ENCODE measurements around the gene TADA3.

GRCh38 chr3:9784965-9785364 lies 7.3 kb downstream of the TADA3 start:
- TF ChIP-seq CTCF (conservative IDR thresholded peaks at IDR 0.05; ENCODE audit: low read depth, low read length) (no peak), EZH2 (IDR thresholded peaks at IDR 0.05; ENCODE audit: low read length, unreplicated experiment) (no peak), EZH2phosphoT487 (IDR thresholded peaks at IDR 0.05; ENCODE audit: borderline replicate concordance, low read length) (no peak)

All from PC-3 (cell line).